ENCODE data around the gene SLC7A10.

DNA sequence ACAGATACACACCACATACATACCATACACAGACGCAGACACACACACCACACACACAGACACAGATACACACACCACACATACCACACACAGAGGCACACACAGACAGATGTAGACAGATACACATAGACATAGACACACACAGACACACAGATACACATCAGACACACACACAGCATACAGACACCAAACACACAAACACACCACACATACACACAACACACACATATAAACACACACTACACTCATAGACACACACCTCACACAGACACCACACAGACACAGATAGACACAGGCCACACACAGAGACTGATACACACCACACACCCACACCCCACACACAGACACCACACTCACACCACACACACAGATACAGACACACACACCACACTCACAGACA is 24.9 kb upstream of the SLC7A10 start:
- TF ChIP-seq CTCF (IDR thresholded peaks at IDR 0.05) (no peak), SIN3A (IDR thresholded peaks at IDR 0.05; ENCODE audit: borderline replicate concordance, insufficient read depth, low read depth, low read length) (no peak), TCF7L2 (IDR thresholded peaks at IDR 0.05; ENCODE audit: low read depth, low read length) (no peak), POLR2AphosphoS5 (IDR thresholded peaks at IDR 0.05; ENCODE audit: low read depth, low read length) (no peak)
- TF ChIP-seq, protein P1, sequence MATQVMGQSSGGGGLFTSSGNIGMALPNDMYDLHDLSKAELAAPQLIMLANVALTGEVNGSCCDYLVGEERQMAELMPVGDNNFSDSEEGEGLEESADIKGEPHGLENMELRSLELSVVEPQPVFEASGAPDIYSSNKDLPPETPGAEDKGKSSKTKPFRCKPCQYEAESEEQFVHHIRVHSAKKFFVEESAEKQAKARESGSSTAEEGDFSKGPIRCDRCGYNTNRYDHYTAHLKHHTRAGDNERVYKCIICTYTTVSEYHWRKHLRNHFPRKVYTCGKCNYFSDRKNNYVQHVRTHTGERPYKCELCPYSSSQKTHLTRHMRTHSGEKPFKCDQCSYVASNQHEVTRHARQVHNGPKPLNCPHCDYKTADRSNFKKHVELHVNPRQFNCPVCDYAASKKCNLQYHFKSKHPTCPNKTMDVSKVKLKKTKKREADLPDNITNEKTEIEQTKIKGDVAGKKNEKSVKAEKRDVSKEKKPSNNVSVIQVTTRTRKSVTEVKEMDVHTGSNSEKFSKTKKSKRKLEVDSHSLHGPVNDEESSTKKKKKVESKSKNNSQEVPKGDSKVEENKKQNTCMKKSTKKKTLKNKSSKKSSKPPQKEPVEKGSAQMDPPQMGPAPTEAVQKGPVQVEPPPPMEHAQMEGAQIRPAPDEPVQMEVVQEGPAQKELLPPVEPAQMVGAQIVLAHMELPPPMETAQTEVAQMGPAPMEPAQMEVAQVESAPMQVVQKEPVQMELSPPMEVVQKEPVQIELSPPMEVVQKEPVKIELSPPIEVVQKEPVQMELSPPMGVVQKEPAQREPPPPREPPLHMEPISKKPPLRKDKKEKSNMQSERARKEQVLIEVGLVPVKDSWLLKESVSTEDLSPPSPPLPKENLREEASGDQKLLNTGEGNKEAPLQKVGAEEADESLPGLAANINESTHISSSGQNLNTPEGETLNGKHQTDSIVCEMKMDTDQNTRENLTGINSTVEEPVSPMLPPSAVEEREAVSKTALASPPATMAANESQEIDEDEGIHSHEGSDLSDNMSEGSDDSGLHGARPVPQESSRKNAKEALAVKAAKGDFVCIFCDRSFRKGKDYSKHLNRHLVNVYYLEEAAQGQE (IDR thresholded peaks at IDR 0.05; ENCODE audit: insufficient read depth in 1 of 2, low read depth in 2 of 2, low read length in 1 of 2) = no peak

Data from Panc1 (cell line).